Measurements from ENCODE around the gene TMEM129.

The TMEM129 gene

GRCh38 chr4:1744552-1744951, 23.4 kb upstream of the TMEM129 start:
- no peak for DNase-seq

DNA sequence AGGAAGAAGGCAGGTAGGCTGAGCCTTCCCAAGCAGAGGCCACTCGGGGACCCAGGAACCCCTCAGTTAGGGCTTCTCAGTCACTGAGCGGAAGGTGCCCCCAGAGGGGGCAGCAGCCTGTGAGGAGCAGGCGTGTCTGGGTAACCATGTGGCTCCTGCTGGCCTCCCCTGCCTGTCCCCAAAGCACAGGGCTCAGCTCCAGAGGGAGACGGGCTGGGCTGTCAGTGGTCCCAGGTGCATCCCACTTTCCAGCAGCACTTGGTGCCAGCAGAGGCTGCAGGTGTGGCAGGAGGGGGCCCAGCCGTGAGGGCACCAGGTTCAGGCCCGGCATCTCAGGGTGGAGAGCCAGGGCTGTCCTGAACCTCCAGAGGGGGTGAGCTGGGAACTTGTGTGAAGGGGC, 22.9 kb upstream of the TMEM129 start:
- no peak for DNase-seq

DNA sequence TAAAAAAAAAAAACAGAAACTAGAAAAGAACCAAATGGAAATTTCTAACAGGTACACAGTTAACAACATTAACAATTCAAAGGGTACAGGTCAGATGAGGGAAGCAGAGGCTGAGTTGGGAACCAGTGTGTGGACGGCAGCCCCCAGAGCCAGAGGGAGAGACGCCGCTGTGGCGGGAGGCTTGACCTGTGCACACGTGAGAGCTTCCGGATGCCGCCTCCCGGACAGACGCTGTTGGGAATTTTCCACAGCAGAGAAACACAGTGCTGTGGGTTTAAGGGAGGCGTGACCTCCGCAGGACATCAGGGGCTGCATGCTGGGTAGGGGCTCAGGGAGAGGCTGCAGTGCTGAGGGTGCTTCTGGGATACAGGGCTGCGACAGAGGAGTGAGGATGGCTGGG, 22.4 kb upstream of the TMEM129 start:
- no peak for DNase-seq

DNA sequence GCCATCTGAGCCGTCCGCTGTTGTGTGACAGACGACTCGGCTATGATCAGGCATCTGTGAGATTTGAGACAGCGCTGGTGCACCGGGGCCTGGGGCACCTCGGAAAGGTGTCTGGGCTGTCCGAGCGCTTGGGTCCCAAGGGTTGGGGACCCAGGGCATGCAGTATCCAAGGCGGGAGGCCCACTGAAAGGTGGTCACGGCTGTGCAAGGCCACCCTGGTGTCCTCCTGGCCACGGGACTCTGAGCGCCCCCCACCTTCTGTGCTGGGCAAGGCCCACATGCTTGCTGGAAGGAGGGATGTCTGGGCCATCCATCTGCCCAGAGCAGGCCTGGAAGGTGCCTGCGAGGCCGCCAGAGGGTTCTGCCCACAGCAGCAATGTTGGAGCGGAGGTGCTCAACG, 20.1 kb upstream of the TMEM129 start:
- DNase-seq: no peak

DNA sequence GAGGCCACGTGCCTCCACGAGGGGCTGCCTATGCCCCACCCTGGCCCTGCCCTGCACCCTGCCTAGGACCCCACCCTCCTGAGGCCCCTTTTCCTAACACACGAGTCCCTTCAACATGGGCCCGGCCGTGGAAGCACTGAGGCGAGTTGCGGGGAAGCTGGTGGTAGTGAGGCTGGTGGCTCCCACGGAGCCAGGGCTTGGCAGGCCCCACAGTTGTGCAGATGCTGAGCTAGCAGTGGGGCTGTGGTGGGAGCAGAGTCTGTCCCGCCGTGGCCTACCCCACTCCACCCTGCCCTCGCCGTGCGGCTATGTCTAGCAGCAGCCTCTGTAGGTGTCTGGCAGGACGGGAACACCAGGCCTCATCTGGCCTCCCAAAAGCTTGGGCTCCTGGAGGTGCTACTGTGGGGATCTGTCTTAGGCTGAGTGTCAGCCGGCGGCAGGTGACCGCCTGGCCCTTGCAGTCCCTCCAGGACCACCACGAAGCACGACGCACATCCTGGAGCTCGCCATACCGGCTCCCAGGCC, 19.0 kb upstream of the TMEM129 start:
- DNase-seq: no peak

DNA sequence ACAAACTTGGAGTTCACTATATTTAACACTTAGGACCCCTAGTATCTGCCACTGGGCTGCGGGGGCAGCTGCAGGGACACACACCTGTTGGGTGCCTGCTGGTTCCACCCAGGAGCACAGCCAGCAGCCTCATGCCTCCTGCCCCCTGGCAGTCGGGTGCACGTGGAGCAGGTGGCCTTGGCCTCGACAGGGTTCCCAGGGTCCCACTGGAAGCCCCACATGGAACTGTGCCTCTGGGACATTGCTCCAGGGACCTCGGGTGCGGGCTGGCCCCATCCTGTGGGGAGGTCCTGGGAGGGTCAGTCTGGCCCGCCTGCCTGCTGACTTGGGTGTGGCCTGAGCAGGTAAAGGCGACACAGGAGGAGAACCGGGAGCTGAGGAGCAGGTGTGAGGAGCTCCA, 18.2 kb upstream of the TMEM129 start:
- DNase-seq: no peak

DNA sequence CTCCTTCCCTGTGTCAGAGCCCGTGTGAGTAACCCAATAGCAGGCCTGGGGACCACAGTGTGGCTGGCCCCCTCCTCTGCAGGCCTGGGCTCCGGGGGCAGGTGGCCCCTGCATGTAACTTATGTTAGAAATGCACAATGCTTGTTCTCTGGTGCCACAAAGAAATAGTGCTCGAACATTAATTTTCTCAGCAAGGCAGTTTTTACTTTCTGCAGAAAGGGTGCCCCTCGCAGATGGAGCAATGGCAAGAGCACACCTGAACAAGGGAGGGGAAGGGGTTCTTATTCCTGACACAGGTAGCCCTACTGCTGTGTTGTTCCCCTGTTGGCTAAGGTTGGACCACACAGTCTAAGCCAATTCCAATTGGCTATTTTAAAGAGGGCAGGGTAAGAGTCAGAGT, 17.3 kb upstream of the TMEM129 start:
- no peak for DNase-seq

DNA sequence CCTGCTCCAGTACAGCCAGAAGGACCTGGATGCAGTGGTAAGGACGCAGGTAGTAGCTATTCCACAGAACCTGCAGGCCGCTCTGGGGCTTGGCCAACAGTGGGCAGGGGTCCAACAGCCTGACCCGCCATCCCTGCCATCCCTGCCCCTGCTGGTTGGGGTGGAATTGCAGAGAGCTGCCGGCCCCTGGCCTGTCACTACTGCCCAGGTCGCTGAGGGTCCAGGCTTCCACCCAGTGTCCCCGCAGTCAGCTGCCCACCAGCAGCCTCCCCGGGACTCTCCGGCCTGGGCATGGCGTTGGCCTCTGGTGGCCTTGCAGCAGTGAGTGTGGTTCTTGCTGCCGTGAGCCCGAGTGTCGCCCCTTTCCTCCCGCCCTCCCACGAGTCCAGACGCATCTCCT, 16.5 kb upstream of the TMEM129 start:
- no peak for DNase-seq

DNA sequence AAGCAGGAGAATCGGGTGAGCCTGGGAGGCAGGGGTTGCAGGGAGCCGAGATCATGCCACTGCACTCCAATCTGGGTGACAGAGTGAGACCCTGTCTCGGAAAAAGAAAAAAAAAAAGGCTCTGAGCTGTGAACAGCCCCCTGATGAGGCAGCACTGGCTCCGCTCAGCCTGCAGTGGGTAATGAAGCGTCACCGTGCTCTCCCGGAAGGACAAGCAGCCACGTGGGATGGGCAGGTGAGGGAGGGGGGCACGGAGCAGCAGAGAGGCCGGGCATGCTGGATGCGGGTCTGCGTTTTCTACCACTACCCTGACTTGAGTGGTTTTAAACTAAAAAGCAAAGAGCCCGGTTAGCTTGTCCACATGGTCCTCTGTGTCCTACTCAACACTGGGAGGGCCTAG, 15.7 kb upstream of the TMEM129 start:
- no peak for DNase-seq

DNA sequence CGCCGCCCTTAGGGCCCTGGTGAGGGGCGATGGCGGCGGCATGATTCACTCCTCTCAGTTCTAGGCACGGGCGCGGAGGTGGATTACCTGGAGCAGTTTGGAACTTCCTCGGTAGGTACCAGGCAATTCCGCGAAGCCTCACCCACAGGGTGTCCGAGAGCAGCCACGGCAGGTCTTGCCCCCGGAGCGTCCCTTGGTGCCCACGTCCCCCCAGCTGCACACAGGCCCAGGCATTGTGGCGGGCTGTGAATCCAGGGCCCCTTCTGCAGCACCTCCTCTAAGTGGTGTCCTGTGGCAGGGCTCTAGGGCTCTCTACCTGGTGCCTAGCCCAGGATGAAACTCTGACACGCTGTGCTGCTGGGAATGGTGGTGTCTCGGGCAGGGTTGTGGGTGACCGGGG, 14.1 kb upstream of the TMEM129 start:
- no peak for DNase-seq

GRCh38 chr4:1732911-1733310, 11.8 kb upstream of the TMEM129 start:
- DNase-seq: no peak

DNA sequence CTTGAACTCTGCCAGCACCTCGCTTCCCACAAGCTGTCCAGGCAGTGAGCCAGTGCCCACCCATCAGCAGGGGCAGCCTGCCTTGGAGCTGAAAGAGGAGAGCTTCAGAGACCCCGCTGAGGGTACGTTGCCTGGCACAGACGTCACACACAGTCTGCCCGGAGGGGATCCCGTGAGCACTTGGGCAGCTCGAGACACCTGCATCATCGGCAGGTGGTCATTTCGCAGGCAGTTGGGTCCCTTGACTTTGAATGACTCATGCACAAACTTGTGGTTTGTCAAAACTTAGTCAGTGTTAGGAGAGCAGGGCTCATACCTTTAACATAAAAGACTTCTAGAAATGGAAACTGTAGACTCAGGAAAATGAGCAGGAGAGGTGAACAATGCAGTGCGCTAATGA, 10.1 kb upstream of the TMEM129 start:
- DNase-seq: no peak

- no peak for DNase-seq
These were observed 9.5 kb upstream of the TMEM129 start for GRCh38 chr4:1730532-1731135.

DNA sequence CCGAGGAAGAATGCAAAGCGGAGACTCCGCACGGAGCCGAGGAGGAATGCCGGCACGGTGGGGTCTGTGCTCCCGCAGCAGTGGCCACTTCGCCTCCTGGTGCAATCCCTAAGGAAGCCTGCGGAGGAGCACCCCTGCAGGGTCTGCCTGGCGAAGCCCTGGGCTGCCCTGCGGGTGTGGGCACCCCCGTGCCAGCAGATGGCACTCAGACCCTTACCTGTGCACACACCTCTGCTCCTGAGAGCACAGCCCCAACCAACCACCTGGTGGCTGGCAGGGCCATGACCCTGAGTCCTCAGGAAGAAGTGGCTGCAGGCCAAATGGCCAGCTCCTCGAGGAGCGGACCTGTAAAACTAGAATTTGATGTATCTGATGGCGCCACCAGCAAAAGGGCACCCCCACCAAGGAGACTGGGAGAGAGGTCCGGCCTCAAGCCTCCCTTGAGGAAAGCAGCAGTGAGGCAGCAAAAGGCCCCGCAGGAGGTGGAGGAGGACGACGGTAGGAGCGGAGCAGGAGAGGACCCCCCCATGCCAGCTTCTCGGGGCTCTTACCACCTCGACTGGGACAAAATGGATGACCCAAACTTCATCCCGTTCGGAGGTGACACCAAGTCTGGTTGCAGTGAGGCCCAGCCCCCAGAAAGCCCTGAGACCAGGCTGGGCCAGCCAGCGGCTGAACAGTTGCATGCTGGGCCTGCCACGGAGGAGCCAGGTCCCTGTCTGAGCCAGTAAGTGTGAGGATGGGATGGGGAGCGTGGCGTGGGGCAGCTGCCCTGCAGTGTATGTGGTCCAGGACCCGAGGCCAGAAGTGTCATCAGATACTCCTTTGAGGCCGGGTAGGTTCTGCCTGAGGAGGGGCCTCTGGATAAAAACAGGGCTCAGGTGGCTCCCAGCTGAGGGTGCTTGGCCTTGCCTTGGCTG, 7.2 kb upstream of the TMEM129 start:
- peak; percentile 19 for DNase-seq

GRCh38 chr4:1727117-1728031, 6.3 kb upstream of the TMEM129 start:
- peak; percentile 56 for DNase-seq

DNA sequence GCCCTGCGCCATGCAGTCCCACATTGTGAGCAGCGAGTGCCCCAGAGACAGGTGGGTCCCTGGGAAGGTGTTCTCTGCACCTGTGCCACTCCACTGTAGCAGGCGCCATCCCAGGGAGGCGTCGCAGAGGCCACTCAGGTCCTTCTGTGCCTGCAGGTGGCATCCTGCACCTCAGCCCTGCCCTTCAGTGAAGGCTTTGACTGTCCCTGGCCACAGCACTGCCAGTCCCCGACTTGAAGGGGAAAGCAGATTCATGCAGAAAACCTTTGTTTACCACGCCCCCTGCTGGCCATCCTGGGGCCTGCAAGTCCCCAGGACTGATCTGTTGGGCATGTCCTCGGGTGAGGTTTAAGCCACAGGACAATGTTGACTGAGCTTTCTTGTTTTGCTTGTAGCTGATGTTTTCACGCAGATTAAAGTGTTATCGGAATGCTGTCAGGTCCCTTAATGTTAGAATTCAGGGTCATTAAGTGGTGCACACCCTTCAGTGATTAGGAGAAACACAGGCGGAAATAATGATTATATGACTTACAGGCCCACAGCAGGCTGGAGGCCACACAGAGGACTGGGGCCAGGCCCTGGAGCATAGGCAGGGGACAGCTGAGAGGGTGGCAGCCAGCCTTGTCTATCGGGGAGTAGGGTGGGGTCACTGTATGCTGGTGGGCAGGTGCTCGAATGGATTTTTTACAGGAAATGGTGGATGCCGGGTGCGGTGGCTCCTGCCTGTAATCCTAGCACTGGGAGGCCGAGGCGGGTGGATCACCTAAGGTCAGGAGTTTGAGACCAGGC, 5.2 kb upstream of the TMEM129 start:
- peak; percentile 91 for DNase-seq

- peak; percentile 18 for DNase-seq
These were observed 4.4 kb upstream of the TMEM129 start for GRCh38 chr4:1725521-1725920.

DNA sequence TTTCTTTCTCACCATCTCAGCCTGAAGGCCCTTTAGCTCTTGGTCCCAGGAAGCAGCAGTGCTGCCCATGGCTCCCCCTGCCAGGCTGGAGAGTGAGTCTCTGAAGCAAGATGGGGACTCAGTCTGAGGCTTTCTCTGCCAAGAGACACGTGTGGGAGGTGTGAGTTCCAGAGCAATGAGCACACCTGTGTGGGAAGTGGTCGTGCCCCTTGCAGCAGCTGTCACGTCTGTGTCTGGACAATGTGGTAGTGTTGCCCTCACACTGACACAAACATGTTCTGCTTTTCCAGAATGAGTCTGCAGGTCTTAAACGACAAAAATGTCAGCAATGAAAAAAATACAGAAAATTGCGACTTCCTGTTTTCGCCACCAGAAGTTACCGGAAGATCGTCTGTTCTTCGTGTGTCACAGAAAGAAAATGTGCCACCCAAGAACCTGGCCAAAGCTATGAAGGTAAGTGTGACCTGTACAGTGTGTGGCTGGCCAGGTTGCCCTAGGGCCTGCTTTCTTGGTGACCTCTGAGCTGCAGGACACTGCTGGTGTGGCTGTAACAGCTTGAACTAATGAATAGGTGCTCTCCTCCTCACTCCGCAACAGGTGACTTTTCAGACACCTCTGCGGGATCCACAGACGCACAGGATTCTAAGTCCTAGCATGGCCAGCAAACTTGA, 2.1 kb upstream of the TMEM129 start:
- DNase-seq: peak; percentile 40

GRCh38 chr4:1722551-1723118, 1.5 kb upstream of the TMEM129 start:
- peak; percentile 18 for DNase-seq

DNA sequence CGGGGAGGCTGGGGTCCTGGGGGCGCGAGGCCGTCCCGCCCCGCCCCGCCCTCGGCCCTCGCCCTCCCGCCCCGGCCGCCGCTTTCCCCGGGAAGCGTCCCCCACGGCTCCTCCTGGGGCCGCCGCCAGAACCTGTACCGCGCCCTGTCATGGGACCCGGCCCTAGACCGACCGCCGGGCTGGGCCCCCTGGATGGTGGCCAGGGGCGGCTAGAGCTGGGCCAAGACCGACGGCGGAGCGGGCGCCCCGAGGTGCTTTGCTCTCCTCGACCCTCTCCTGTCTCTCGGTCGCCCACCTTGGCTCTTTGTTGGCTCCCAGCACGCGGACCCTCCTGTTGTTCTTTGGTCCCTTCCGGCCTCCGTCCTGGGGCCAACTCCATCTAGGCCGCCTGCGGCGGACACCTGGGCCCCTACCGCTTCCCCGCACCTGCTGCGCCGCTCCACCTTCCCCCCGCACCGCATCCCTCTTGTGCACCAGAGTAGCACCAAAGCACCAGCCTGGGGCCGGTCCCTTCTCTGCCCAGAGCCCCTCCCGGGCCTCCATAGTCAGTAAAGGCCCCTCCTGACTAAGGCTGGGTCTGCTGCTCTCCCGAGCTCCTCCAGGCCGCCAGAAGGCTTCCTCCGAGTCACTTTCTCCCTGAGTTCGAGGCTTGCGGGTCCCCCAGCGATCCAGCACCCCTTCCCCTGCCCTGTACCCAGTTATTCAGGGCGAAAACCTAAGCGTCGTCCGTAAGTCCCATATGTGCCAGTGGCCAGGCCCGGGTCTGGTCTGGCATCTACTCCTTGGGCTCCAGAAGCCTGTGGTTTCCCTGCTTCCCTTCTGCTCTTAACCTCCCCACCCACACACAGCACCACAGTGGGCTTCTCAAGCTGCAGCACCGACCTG, 785 bp upstream of the TMEM129 start:
- peak; percentile 45 for DNase-seq

Data from femur (tissue), 1 donor.